Testis (tissue), 2 donors: ENCODE data around the gene ARID5B.

ENCODE experiments used
- CTCF ChIP-seq, 3 experiments: fragments of 450-650 bp in 2 of 3; fragments of 200-600 bp in 1 of 3; sonication (generic) in 1 of 3; IDR thresholded peaks; one replicate each; pipeline ENCODE4 v1.5.1; 2016 to 2019; ENCODE audit warnings: antibody characterized with exemption in 3 of 3, mild to moderate bottlenecking in 2 of 3, moderate library complexity in 1 of 3
- POLR2A ChIP-seq: fragments of 450-650 bp; IDR thresholded peaks from one replicate; pipeline ENCODE4 v1.6.1; 2017; ENCODE audit warnings: antibody characterized with exemption, mild to moderate bottlenecking, moderate library complexity

GRCh38 chr10:62014510-62014909 lies 113.0 kb downstream of the ARID5B start:
- no peak for TF ChIP-seq CTCF (IDR thresholded peaks at IDR 0.05)
- TF ChIP-seq POLR2A, result no peak
